ENCODE results near the gene NALCN. TPM values are rescaled to one million over a fixed set of nuclear protein-coding genes. Genes with fewer than 3 reads are reported as not detected.

Gene NALCN
- total and polyA plus RNA-seq, 2 of the 8 experiments (the other 6 are each of a cell fraction or from before 2014, with no cell fraction given): 0.26 to 0.54 TPM

- Histone ChIP-seq H3K9me3 (ENCODE audit: insufficient read depth in 2 of 2, low read depth in 1 of 2, low read length in 1 of 2) (no peaks in the 10 kb centered on the region), H3K27me3 (replicated peaks in 1 of 4; ENCODE audit: control insufficient read depth in 3 of 4, extremely low read depth in 1 of 4, insufficient read depth in 3 of 4, low read length in 3 of 4) (no peaks in the 10 kb centered on the region), H4K91ac (replicated peaks; ENCODE audit: insufficient read length, low read length) (no peak overlapping the region), H2AK5ac (ENCODE audit: low read depth, low read length) (no peak overlapping the region), H3K4me3 (ENCODE audit: extremely low read depth in 1 of 4, insufficient read depth in 2 of 4, low read depth in 3 of 4, low read length in 4 of 4) (no peak overlapping the region), H3K27ac (ENCODE audit: low read depth, low read length) (no peak overlapping the region), H3K56ac (replicated peaks; ENCODE audit: insufficient read length, low read depth, low read length) (no peak overlapping the region), H2BK5ac (ENCODE audit: low read depth, low read length) (no peak overlapping the region), H3K36me3 (ENCODE audit: control insufficient read depth in 2 of 4, insufficient read depth in 4 of 4, low read length in 3 of 4) (no peaks in the 10 kb centered on the region), H3K23me2 (ENCODE audit: low read depth, low read length) (no peaks in the 10 kb centered on the region), H2BK12ac (ENCODE audit: low read depth, low read length) (no peak overlapping the region), H2BK120ac (replicated peaks; ENCODE audit: low read depth, low read length) (no peak overlapping the region), H3K9ac (replicated peaks in 1 of 4; ENCODE audit: extremely low read depth in 1 of 4, low read depth in 3 of 4, low read length in 3 of 4) (no peak overlapping the region), H3K18ac (ENCODE audit: extremely low read depth, low read length) (no peak overlapping the region), H3K14ac (ENCODE audit: insufficient read length) (no peak overlapping the region), H3K4me2 (ENCODE audit: insufficient read depth in 1 of 2, low read depth in 2 of 2, low read length in 2 of 2) (no peak overlapping the region), H3K79me1 (ENCODE audit: low read depth, low read length) (no peaks in the 10 kb centered on the region), H2BK20ac (ENCODE audit: low read length) (no peak overlapping the region), H4K8ac (ENCODE audit: extremely low read depth, insufficient read depth, low read length) (no peak overlapping the region), H3K23ac (ENCODE audit: insufficient read length) (no peak overlapping the region), H4K20me1 (replicated peaks in 1 of 2; ENCODE audit: control insufficient read depth in 1 of 2, insufficient read depth in 2 of 2, low read length in 2 of 2) (no peaks in the 10 kb centered on the region), H2AFZ (ENCODE audit: low read length) (no peak overlapping the region), H3K4ac (replicated peaks; ENCODE audit: insufficient read length, low read depth, low read length) (no peak overlapping the region), H3K4me1 (replicated peaks in 1 of 4; ENCODE audit: control insufficient read depth in 3 of 4, insufficient read depth in 4 of 4, low read length in 3 of 4) (no peaks in the 10 kb centered on the region), H3K79me2 (ENCODE audit: control insufficient read depth in 1 of 2, insufficient read depth in 2 of 2, low read length in 2 of 2) (no peaks in the 10 kb centered on the region), H4K5ac (ENCODE audit: insufficient read length, low read depth, low read length) (no peak overlapping the region), H2BK15ac (ENCODE audit: low read length) (no peak overlapping the region)
- CTCF ChIA-PET (ENCODE audit: partially characterized antibody): no interaction called here
- POLR2A ChIA-PET (ENCODE audit: partially characterized antibody): no interaction called here
- TF ChIP-seq HDAC2 (IDR thresholded peaks at IDR 0.05; ENCODE audit: borderline replicate concordance in 1 of 2, low read depth in 2 of 2, low read length in 2 of 2) (no peak), ATF2 (IDR thresholded peaks at IDR 0.05; ENCODE audit: low read length) (no peak), RBBP5 (IDR thresholded peaks at IDR 0.05; ENCODE audit: borderline replicate concordance, low read depth, low read length) (no peak), EP300 (IDR thresholded peaks at IDR 0.05; ENCODE audit: borderline replicate concordance in 1 of 2, low read depth in 2 of 2, low read length in 2 of 2) (no peak), SIX5 (IDR thresholded peaks at IDR 0.05; ENCODE audit: low read depth, low read length) (no peak), USF2 (IDR thresholded peaks at IDR 0.05; ENCODE audit: low read length) (no peak), RXRA (IDR thresholded peaks at IDR 0.05; ENCODE audit: insufficient read depth, low read depth, low read length) (no peak), MAFK (IDR thresholded peaks at IDR 0.05; ENCODE audit: low read depth, low read length) (no peak), ZNF274 (IDR thresholded peaks at IDR 0.05; ENCODE audit: borderline replicate concordance, extremely low read depth, low read length) (no peak), NANOG (IDR thresholded peaks at IDR 0.05; ENCODE audit: insufficient read depth, low read depth, low read length, poor library complexity, severe bottlenecking) (no peak)
- FAIRE-seq (no peak), DNase-seq (ENCODE audit: low read depth in 1 of 2, low spot score in 2 of 2) (no peak)
- 87% methylated on average over 2 of the region's 2 CpGs; no CpG with 5 or more reads in 1 of the 2 experiments for WGBS, 2 experiments (ENCODE audit: extremely low coverage in 1 of 2, insufficient coverage in 1 of 2, insufficient read length in 1 of 2, insufficient replicate concordance in 2 of 2, low coverage in 1 of 2, low lambda C conversion rate in 2 of 2, missing lambda C conversion rate in 1 of 2)
Measured at GRCh38 chr13:101300531-101300930, 115.8 kb downstream of the NALCN start.

All from H1 (cell line).